NB4 (cell line): Measurements from ENCODE around the gene CHST9.

ENCODE experiments used
- DNase-seq: peaks from one replicate; pipeline ENCODE4 v3.0.0; 2010; ENCODE audit warnings: low read depth
- H3K4me3 ChIP-seq: one replicate; pipeline ENCODE4 v1.5.1; 2011; ENCODE audit warnings: mild to moderate bottlenecking, low read depth, low read length, moderate library complexity
- CTCF ChIP-seq: IDR thresholded peaks from one replicate; pipeline ENCODE4 v1.5.1; 2012; ENCODE audit warnings: low read depth, low read length
- MAX ChIP-seq: IDR thresholded peaks from 2 replicates; pipeline ENCODE4 v1.6.1; 2011; ENCODE audit warnings: low read depth, low read length
- MYC ChIP-seq: IDR thresholded peaks from 2 replicates; pipeline ENCODE4 v1.6.1; 2011; ENCODE audit warnings: low read depth, low read length
- POLR2A ChIP-seq: IDR thresholded peaks from 2 replicates; pipeline ENCODE4 v1.6.1; 2011; ENCODE audit warnings: mild to moderate bottlenecking; ENCODE audit not compliant: insufficient read length; ENCODE audit errors: extremely low read depth

CHST9 gene

GRCh38 chr18:26875040-26875654, 310.0 kb downstream of the CHST9 start:
- TF ChIP-seq MAX (no peak), CTCF (no peak), MYC (no peak), POLR2A (no peak)
- no peak overlapping the region for H3K4me3 ChIP-seq
- DNase-seq: peak; percentile 19

- no peak for DNase-seq
- TF ChIP-seq POLR2A (no peak), MYC (no peak), CTCF (no peak), MAX (no peak)
- no peak overlapping the region for H3K4me3 ChIP-seq
Observed at GRCh38 chr18:26874283-26874682, 310.8 kb downstream of the CHST9 start.

GRCh38 chr18:26869640-26870039, 315.5 kb downstream of the CHST9 start:
- DNase-seq: peak; percentile 14
- TF ChIP-seq MAX: no peak
- no peak for TF ChIP-seq POLR2A
- TF ChIP-seq CTCF: no peak
- no peak for TF ChIP-seq MYC

GRCh38 chr18:26868968-26869586, 316.0 kb downstream of the CHST9 start:
- no peak for DNase-seq
- TF ChIP-seq POLR2A: no peak
- H3K4me3 ChIP-seq: no peak overlapping the region

More at GRCh38 chr18:26869640-26870039, 315.5 kb downstream of the CHST9 start:
- H3K4me3 ChIP-seq: no peak overlapping the region

- DNase-seq: no peak
- H3K4me3 ChIP-seq: no peak overlapping the region
- TF ChIP-seq MAX (no peak), MYC (no peak), POLR2A (no peak), CTCF (no peak)
Observed at GRCh38 chr18:26867471-26867870, 317.6 kb downstream of the CHST9 start.

GRCh38 chr18:26865557-26865956, 319.6 kb downstream of the CHST9 start, which contains the start of gene AQP4:
Gene AQP4 (minus strand): TSS chr18:26865707. CDS start chr18:26865689, 18 bp downstream.
- DNase-seq: no peak
- TF ChIP-seq POLR2A: no peak
- TF ChIP-seq MYC: no peak
- TF ChIP-seq CTCF: no peak
- TF ChIP-seq MAX: no peak
- no peak within 1 kb of the TSS for H3K4me3 ChIP-seq
